Mesodermal cell (in vitro differentiated cells): ENCODE results near the gene SIRT7.

ENCODE experiments used
- H3K27ac ChIP-seq: 2 replicates; pipeline ENCODE4 v1.7.0; 2013; ENCODE audit warnings: mild to moderate bottlenecking, low read depth, low read length, moderate library complexity; ENCODE audit not compliant: severe bottlenecking
- H3K36me3 ChIP-seq: 2 replicates; pipeline ENCODE4 v1.7.1; 2013; ENCODE audit warnings: mild to moderate bottlenecking, low read length, moderate library complexity; ENCODE audit not compliant: control insufficient read depth, insufficient read depth
- H3K4me1 ChIP-seq: one replicate; pipeline ENCODE4 v1.7.1; 2013; ENCODE audit warnings: mild to moderate bottlenecking, low read length; ENCODE audit not compliant: insufficient read depth, control insufficient read depth, poor library complexity, severe bottlenecking
- H3K4me3 ChIP-seq: 2 replicates; pipeline ENCODE4 v1.7.0; 2013; ENCODE audit warnings: low read length, control low read depth, mild to moderate bottlenecking; ENCODE audit not compliant: insufficient read depth, poor library complexity, severe bottlenecking; ENCODE audit errors: extremely low read depth
- H3K9me3 ChIP-seq: 2 replicates; pipeline ENCODE4 v1.7.1; 2013; ENCODE audit warnings: mild to moderate bottlenecking, low read length, moderate library complexity; ENCODE audit not compliant: control insufficient read depth
- WGBS, 2 experiments: methylation state at CpG; one replicate each; pipeline ENCODE4 v1.1.5; 2013; ENCODE audit warnings: missing lambda C conversion rate in 2 of 2; ENCODE audit not compliant: insufficient coverage in 2 of 2; 5-methylcytosine and 5-hydroxymethylcytosine counted together

The SIRT7 gene

GRCh38 chr17:81930142-81931125 lies 12.5 kb upstream of the SIRT7 start:
- Histone ChIP-seq H3K36me3 (peaks cover 12% of the 10 kb centered on the region), H3K4me1 (peaks cover 7% of the 10 kb centered on the region), H3K27ac (no peak overlapping the region), H3K9me3 (no peaks in the 10 kb centered on the region), H3K4me3 (no peak overlapping the region)
- WGBS, 2 experiments, result 82% methylated on average over 16 to 17 of the region's 20 CpGs

- H3K36me3 ChIP-seq, result peaks cover 5% of the 10 kb centered on the region
- H3K9me3 ChIP-seq, result no peaks in the 10 kb centered on the region
- H3K4me1 ChIP-seq, result peaks cover 15% of the 10 kb centered on the region
- WGBS, 2 experiments, result 90% methylated on average over 19 to 30 of the region's 31 CpGs
- no peak overlapping the region for H3K27ac ChIP-seq
- peak overlapping the region; percentile 55 for H3K4me3 ChIP-seq
Observed at GRCh38 chr17:81929253-81930141, 11.5 kb upstream of the SIRT7 start.

GRCh38 chr17:81928544-81929252 lies 10.7 kb upstream of the SIRT7 start:
- peak overlapping the region; percentile 55 for H3K4me3 ChIP-seq
- no peak overlapping the region for H3K27ac ChIP-seq
- H3K36me3 ChIP-seq, result peaks cover 5% of the 10 kb centered on the region
- no peaks in the 10 kb centered on the region for H3K9me3 ChIP-seq
- WGBS, 2 experiments, result 29 to 31% methylated on average over 28 to 39 of the region's 44 CpGs
- H3K4me1 ChIP-seq, result peaks cover 23% of the 10 kb centered on the region

GRCh38 chr17:81927653-81928543 lies 9.9 kb upstream of the SIRT7 start, which contains the start of gene MAFG:
MAFG (minus strand) TSS chr17:81927735; CDS start chr17:81923185, 4,550 bp downstream.
- Histone ChIP-seq H3K36me3 (peaks cover 4% of the 10 kb centered on the region), H3K9me3 (no peaks in the 10 kb centered on the region), H3K4me1 (peaks cover 27% of the 10 kb centered on the region), H3K4me3 (peak within 1 kb of the TSS; percentile 74), H3K27ac (peak within 1 kb of the TSS; percentile 99)
- 1% methylated on average over 84 to 86 of the region's 98 CpGs for WGBS, 2 experiments

GRCh38 chr17:81927152-81927652 lies 9.2 kb upstream of the SIRT7 start:
- 0% methylated on average over 40 to 44 of the region's 78 CpGs for WGBS, 2 experiments
- H3K4me1 ChIP-seq, result peaks cover 27% of the 10 kb centered on the region
- H3K36me3 ChIP-seq, result peaks cover 8% of the 10 kb centered on the region
- H3K9me3 ChIP-seq, result no peaks in the 10 kb centered on the region
- H3K27ac ChIP-seq, result peak overlapping the region; percentile 99
- peak overlapping the region; percentile 74 for H3K4me3 ChIP-seq

GRCh38 chr17:81926451-81927151 lies 8.6 kb upstream of the SIRT7 start:
- H3K36me3 ChIP-seq, result peaks cover 13% of the 10 kb centered on the region
- peaks cover 27% of the 10 kb centered on the region for H3K4me1 ChIP-seq
- H3K27ac ChIP-seq, result peak overlapping the region; percentile 99
- H3K4me3 ChIP-seq, result peak overlapping the region; percentile 74
- H3K9me3 ChIP-seq, result no peaks in the 10 kb centered on the region
- WGBS, 2 experiments, result 0 to 1% methylated on average over 29 to 46 of the region's 46 CpGs

- H3K36me3 ChIP-seq, result peaks cover 16% of the 10 kb centered on the region
- H3K9me3 ChIP-seq, result no peaks in the 10 kb centered on the region
- peak overlapping the region; percentile 74 for H3K4me3 ChIP-seq
- 50 to 67% methylated on average over 7 to 9 of the region's 10 CpGs for WGBS, 2 experiments
- H3K27ac ChIP-seq, result peak overlapping the region; percentile 99
- peaks cover 27% of the 10 kb centered on the region for H3K4me1 ChIP-seq
Observed at GRCh38 chr17:81925860-81926450, 8.0 kb upstream of the SIRT7 start.

- H3K4me1 ChIP-seq, result peaks cover 27% of the 10 kb centered on the region
- no peaks in the 10 kb centered on the region for H3K9me3 ChIP-seq
- H3K27ac ChIP-seq, result no peak overlapping the region
- peaks cover 26% of the 10 kb centered on the region for H3K36me3 ChIP-seq
- H3K4me3 ChIP-seq, result no peak overlapping the region
- 56 to 59% methylated on average over 10 to 19 of the region's 21 CpGs for WGBS, 2 experiments
Observed at GRCh38 chr17:81924557-81925532, 6.9 kb upstream of the SIRT7 start.
